Endothelial cell (in vitro differentiated cells): ENCODE measurements around the gene ATXN7. TPM values are rescaled to one million over a fixed set of nuclear protein-coding genes. Genes with fewer than 3 reads are reported as not detected.

ENCODE experiments used
- DNase-seq: peaks from one replicate; pipeline ENCODE4 v3.0.0; 2021; ENCODE audit warnings: low spot score
- H3K27ac Mint-ChIP-seq: one replicate; pipeline ENCODE4 v1.8.0; 2021; ENCODE audit warnings: mixed read lengths, inconsistent platforms; ENCODE audit not compliant: unreplicated experiment
- H3K27me3 Mint-ChIP-seq: one replicate; pipeline ENCODE4 v1.8.0; 2021; ENCODE audit warnings: mild to moderate bottlenecking, moderate library complexity, mixed read lengths, inconsistent platforms; ENCODE audit not compliant: unreplicated experiment
- H3K36me3 Mint-ChIP-seq: one replicate; pipeline ENCODE4 v1.8.0; 2021; ENCODE audit warnings: mild to moderate bottlenecking, low read depth, mixed read lengths, inconsistent platforms; ENCODE audit not compliant: unreplicated experiment
- H3K4me1 Mint-ChIP-seq: one replicate; pipeline ENCODE4 v1.8.0; 2021; ENCODE audit warnings: mild to moderate bottlenecking, mixed read lengths, inconsistent platforms; ENCODE audit not compliant: unreplicated experiment
- H3K4me3 Mint-ChIP-seq: one replicate; pipeline ENCODE4 v1.8.0; 2021; ENCODE audit warnings: mild to moderate bottlenecking, mixed read lengths, inconsistent platforms; ENCODE audit not compliant: unreplicated experiment
- H3K9me3 Mint-ChIP-seq: one replicate; pipeline ENCODE4 v1.8.0; 2021; ENCODE audit warnings: mixed read lengths, inconsistent platforms; ENCODE audit not compliant: unreplicated experiment
- total RNA-seq: library from RNA; stranded (reverse); fragmentation: NEBNext Ultra II Directional; extraction: Animal tissue kit (Norgen Biotek cat#: 25700); gene quantifications from one replicate; pipeline ENCODE4 v1.2.1, GENCODE V29; 2021; ENCODE audit not compliant: unreplicated experiment
- TF ChIP-seq, protein P1 (sequence below): fragments of 200-600 bp; sonication (generic); IDR thresholded peaks from one replicate; pipeline ENCODE4 v1.5.0; 2021; ENCODE audit warnings: antibody characterized with exemption; ENCODE audit not compliant: unreplicated experiment

Gene ATXN7
- total RNA-seq, 1 donor from 2014 or later: 21.0 TPM

DNA sequence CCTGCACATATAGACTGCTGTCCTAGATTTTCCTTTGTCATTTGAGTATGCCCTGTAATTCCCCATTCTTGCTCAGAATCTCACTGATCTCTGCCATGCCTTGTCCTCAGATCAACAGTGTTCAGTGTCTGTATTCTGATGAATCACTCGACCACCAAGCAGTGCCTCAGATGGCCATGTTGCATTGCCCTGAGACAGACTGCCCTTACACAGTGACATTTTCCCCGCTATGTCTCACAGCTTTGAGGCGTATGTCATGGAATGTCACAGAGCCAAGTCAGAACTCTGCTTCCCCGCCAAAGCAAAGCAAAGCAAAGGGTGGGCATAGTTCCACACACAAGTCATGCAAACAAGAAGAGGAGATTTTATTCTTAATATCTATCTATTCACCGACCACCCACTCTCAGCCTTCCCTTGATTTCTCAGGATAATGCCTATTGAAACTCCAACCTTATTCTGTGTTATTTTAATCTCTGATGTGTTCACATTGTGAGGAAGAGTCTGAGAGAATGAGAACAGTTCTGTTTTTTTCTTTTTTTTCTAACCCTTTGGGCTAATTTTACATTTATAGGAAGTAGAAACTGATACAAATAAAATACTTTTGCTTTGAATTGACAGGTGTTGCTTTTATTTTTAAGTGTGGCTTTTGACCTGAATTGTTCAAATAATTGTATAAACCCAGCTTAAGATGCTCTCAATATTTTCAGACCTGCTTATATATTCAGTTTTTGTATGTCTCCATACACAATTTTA, 176.5 kb downstream of the ATXN7 start:
- Mint-ChIP-seq H3K27me3 (no peaks in the 10 kb centered on the region), H3K9me3 (no peaks in the 10 kb centered on the region), H3K27ac (no peak overlapping the region), H3K36me3 (no peaks in the 10 kb centered on the region), H3K4me3 (no peak overlapping the region), H3K4me1 (no peaks in the 10 kb centered on the region)
- TF ChIP-seq, protein P1, sequence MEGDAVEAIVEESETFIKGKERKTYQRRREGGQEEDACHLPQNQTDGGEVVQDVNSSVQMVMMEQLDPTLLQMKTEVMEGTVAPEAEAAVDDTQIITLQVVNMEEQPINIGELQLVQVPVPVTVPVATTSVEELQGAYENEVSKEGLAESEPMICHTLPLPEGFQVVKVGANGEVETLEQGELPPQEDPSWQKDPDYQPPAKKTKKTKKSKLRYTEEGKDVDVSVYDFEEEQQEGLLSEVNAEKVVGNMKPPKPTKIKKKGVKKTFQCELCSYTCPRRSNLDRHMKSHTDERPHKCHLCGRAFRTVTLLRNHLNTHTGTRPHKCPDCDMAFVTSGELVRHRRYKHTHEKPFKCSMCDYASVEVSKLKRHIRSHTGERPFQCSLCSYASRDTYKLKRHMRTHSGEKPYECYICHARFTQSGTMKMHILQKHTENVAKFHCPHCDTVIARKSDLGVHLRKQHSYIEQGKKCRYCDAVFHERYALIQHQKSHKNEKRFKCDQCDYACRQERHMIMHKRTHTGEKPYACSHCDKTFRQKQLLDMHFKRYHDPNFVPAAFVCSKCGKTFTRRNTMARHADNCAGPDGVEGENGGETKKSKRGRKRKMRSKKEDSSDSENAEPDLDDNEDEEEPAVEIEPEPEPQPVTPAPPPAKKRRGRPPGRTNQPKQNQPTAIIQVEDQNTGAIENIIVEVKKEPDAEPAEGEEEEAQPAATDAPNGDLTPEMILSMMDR: no peak
- no peak for DNase-seq

DNA sequence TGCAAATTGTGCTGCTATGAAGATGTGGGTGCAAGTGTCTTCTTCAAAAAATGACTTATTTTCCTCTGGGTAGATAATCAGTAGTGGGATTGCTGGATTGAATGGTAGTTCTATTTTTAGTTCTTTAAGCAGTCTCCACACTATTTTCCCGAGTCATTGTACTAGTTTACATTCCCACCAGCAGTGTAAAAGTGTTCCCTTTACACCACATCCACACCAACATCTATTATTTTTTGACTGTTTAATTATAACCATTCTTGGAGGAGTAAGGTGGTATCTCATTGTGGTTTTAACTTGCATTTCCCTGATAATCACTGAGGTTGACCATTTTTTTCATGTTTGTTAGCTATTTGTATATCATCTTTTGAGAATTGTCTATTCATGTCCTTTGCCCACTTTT, 179.3 kb downstream of the ATXN7 start:
- peaks cover 4% of the 10 kb centered on the region for H3K4me1 Mint-ChIP-seq
- no peaks in the 10 kb centered on the region for H3K36me3 Mint-ChIP-seq
- no peak for DNase-seq
- no peak overlapping the region for H3K27ac Mint-ChIP-seq
- TF ChIP-seq, protein P1: no peak
- no peak overlapping the region for H3K4me3 Mint-ChIP-seq
- no peaks in the 10 kb centered on the region for H3K27me3 Mint-ChIP-seq
- H3K9me3 Mint-ChIP-seq: no peaks in the 10 kb centered on the region

DNA sequence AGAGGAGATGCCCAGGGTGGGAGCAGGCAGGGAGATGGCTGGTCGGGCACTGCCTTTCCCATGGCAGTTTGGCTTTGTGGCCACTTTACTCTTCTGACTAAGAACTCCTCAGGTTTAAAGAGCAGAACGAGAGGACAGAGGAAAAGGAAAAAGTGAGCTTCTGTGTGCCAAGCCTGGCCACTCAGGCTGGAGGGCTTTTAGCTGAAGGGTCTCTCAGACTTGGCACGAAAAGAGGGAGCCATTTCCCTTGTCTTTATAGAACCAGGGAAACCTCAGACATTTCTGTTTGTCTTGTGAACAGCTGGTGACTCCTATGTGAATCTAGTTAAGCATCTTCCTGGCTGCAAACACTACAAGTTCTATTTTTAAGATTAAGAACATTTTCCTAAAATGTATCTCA, 182.9 kb downstream of the ATXN7 start:
- Mint-ChIP-seq H3K27ac (no peak overlapping the region), H3K27me3 (no peaks in the 10 kb centered on the region), H3K36me3 (no peaks in the 10 kb centered on the region), H3K4me3 (no peak overlapping the region), H3K4me1 (peaks cover 16% of the 10 kb centered on the region), H3K9me3 (no peaks in the 10 kb centered on the region)
- no peak for DNase-seq
- TF ChIP-seq, protein P1: no peak

DNA sequence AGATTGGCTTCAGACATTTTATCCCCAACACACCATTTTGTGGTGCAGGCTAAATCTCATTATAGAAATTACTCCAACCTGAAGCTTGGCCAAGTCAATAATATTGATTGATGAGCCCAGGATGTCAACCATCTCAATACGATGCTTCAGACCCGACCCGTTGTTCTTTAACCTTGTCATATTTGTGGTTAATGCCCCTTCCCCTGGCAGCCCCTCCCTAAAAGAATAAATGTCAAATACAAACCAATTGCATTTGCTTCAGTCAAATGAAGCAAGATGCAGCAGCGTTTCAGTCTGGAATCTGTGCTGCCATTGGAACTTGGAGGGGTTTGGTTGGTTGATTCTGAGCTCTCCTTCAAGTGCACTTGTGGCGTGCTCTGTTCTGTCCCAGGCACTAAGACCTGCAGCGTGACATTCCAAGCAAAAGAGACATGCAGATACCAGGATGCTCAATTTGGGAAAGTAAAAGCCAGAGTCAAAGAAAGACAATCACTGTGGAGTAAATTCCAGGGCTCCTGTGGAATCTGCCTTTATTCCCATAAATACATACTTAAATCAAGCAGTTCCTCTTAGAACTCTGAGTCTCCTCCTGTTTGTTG, 183.4 kb downstream of the ATXN7 start:
- DNase-seq: no peak
- TF ChIP-seq, protein P1: no peak
- H3K27me3 Mint-ChIP-seq: no peaks in the 10 kb centered on the region
- H3K4me1 Mint-ChIP-seq: peaks cover 16% of the 10 kb centered on the region
- no peaks in the 10 kb centered on the region for H3K9me3 Mint-ChIP-seq
- H3K4me3 Mint-ChIP-seq: no peak overlapping the region
- H3K36me3 Mint-ChIP-seq: no peaks in the 10 kb centered on the region
- no peak overlapping the region for H3K27ac Mint-ChIP-seq

DNA sequence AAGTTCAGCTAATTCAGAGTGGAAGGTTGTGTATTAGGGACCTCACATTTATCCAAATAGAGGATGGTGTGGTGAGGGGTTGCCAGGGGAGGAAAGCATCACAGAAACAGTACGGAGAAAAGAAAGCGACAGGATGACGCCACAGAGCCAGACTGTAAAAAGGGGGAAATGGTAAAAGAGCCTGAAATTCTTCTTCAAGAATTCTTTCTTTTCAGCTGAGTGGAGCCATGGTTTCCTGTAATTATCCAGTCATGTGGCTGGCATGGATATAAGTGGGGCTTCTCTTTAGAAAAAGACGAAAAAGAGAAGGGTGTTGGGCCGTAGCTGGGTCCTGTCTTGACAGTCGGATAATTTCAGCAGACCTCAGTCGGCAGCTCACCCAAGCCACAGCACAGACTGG, 184.1 kb downstream of the ATXN7 start:
- Mint-ChIP-seq H3K27ac (no peak overlapping the region), H3K4me3 (no peak overlapping the region), H3K4me1 (peaks cover 16% of the 10 kb centered on the region), H3K27me3 (no peaks in the 10 kb centered on the region), H3K9me3 (no peaks in the 10 kb centered on the region), H3K36me3 (no peaks in the 10 kb centered on the region)
- DNase-seq: no peak
- TF ChIP-seq, protein P1: no peak
